Measurements from ENCODE around the gene MARK2.

The MARK2 gene

DNA sequence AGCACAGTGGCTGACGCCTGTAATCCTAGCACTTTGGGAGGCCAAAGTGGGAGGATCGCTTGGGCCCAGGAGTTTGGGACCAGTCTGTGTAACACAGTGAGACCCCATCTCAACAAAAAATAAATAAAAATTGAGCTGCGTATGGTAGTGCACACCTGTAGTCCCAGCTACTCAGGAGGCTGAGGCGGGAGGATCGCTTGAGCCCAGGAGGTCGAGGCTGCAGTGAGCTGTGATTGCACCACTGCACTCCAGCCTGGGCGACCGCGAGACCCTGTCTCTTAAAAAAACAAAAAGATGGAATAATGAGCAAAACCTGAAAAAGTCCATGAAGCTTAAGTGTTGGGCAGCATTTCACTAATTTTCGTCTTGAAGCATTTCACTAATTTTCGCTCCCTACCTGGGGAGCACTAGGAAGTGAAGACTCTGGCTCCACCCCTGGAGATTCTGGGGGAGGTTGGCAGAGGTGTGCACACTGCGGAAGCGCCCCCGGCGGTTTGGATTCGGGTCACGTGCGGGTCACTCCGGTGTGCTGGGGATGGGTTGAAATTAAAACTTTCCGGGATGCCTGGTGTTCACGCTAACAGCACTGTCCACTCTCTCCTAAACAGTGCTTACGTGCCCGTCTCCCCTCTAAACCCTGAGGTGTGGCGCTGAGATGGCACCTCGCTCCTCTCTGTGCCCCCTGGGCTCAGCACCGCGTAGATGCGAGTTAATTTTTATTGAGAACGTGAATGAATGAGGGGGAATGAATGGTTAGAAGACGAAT, 99.0 kb downstream of the MARK2 start:
- DNase-seq: no peak

- DNase-seq: peak; percentile 97
Measured at GRCh38 chr11:63938479-63939396, 99.8 kb downstream of the MARK2 start, which contains the start of gene NAA40. Gene NAA40 (plus strand): TSS chr11:63939002. CDS start chr11:63939097, 95 bp downstream.

DNA sequence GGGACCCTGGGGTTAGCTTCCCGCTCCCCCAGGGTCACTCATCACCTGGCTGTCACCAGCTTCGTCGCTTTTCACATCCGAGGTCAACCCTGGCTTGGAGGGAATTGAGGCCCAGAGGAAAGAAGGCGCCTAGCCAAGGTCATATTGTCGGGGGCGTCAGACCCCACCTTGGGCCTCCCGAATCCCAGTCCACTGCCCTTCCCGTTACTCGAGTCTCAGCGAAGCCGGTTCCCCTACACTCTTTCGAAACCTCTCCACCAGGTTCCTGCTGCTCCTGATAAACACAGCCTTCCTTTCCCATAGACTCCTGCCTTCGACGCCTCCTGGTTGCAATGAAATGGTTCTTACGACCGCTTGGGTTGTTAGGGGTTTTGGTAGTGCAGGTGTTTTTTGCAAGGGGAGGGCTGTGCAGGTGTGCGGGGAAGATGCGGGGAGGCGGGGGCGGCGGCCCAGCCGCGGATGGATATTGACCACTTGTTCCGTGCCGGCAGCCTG, 100.5 kb downstream of the MARK2 start:
- no peak for DNase-seq

- DNase-seq: no peak
Measured at GRCh38 chr11:63940786-63941185, 101.9 kb downstream of the MARK2 start.

GRCh38 chr11:63941901-63942300, 103.0 kb downstream of the MARK2 start:
- DNase-seq: no peak

DNA sequence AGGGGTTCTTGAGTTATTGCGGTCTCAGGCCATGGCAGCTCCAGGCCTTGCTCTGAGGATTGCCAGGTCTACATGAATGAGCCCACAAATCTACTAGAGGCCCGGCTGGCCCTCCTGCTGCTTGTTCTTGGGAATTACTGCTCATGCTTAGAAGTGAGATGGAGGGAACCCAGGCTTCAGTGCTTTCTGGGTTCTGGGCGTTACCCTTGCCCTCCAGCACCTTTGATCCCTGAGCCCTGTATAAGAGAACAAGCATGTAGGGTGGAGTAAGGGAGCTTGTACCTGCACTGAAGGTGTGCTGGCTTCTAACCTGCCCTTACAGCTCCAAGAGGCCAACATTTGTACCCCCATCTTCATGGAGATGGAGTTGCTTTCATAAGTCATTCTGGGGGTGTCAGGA, 103.9 kb downstream of the MARK2 start:
- no peak for DNase-seq

- DNase-seq: no peak
Measured at GRCh38 chr11:63944987-63945386, 106.1 kb downstream of the MARK2 start.

GRCh38 chr11:63945477-63946163, 106.7 kb downstream of the MARK2 start:
- DNase-seq: peak; percentile 58

- DNase-seq: no peak
Measured at GRCh38 chr11:63951779-63952536, 113.0 kb downstream of the MARK2 start.

GRCh38 chr11:63952570-63952969, 113.7 kb downstream of the MARK2 start:
- DNase-seq: no peak

GRCh38 chr11:63958008-63958407, 119.1 kb downstream of the MARK2 start:
- no peak for DNase-seq

All from HCEC 1CT (cell line).